Left renal cortex interstitium (tissue), 4 donors: ENCODE measurements around the gene PROM1. TPM values are rescaled to one million over a fixed set of nuclear protein-coding genes. Genes with fewer than 3 reads are reported as not detected.

Experiments
- DNase-seq, 4 donors: peaks; one replicate each; pipeline ENCODE4 v3.0.0-alpha.2; 2013; ENCODE audit warnings: low read depth in 4 of 4, low spot score in 2 of 4, missing footprints in 1 of 4
- polyA plus RNA-seq, 4 donors: library from polyadenylated mRNA; unstranded; fragments of 120-200 nt; gene quantifications; one replicate each; pipeline ENCODE4 v1.2.1, GENCODE V29; 2013; ENCODE audit not compliant: insufficient read length in 4 of 4

The PROM1 gene
- polyA plus RNA-seq, 4 donors: 31.4 to 45.8 (median 42.2) TPM

GRCh38 chr4:16031546-16032395, 52.1 kb downstream of the PROM1 start:
- DNase-seq: no peak

GRCh38 chr4:16029886-16030285, 53.9 kb downstream of the PROM1 start:
- DNase-seq: no peak

GRCh38 chr4:16029262-16029661, 54.6 kb downstream of the PROM1 start:
- DNase-seq: no peak

GRCh38 chr4:16027626-16028025, 56.2 kb downstream of the PROM1 start:
- no peak for DNase-seq

- DNase-seq: no peak
These were observed 56.7 kb downstream of the PROM1 start for GRCh38 chr4:16027114-16027513.

- peak; percentile 29 to 57 (median 46) for DNase-seq
These were observed 57.6 kb downstream of the PROM1 start for GRCh38 chr4:16026160-16026761.

GRCh38 chr4:16025268-16025667, 58.6 kb downstream of the PROM1 start:
- DNase-seq: no peak

- no peak for DNase-seq
These were observed 59.9 kb downstream of the PROM1 start for GRCh38 chr4:16023776-16024408.

- DNase-seq: no peak
These were observed 61.8 kb downstream of the PROM1 start for GRCh38 chr4:16021804-16022560.

- DNase-seq: no peak
These were observed 64.2 kb downstream of the PROM1 start for GRCh38 chr4:16019649-16020048.

GRCh38 chr4:16018841-16019240, 65.0 kb downstream of the PROM1 start:
- DNase-seq: no peak

GRCh38 chr4:16018061-16018676, 65.7 kb downstream of the PROM1 start:
- no peak for DNase-seq

GRCh38 chr4:16016536-16016935, 67.3 kb downstream of the PROM1 start:
- no peak for DNase-seq

GRCh38 chr4:16011173-16011572, 72.7 kb downstream of the PROM1 start:
- no peak for DNase-seq

GRCh38 chr4:16009153-16009552, 74.7 kb downstream of the PROM1 start:
- DNase-seq: no peak

GRCh38 chr4:16007471-16008095, 76.2 kb downstream of the PROM1 start:
- no peak for DNase-seq

- DNase-seq: no peak
These were observed 76.9 kb downstream of the PROM1 start for GRCh38 chr4:16006771-16007446.

GRCh38 chr4:16005676-16006075, 78.1 kb downstream of the PROM1 start:
- no peak for DNase-seq

GRCh38 chr4:16001484-16001858, 82.4 kb downstream of the PROM1 start:
- peak; percentile 31 to 63 (median 42) for DNase-seq
